HepG2 (cell line): Measurements from ENCODE around the gene DRAM1.

ENCODE experiments used
- ARNTL ChIP-seq: sonication (generic); formaldehyde crosslinking; IDR thresholded peaks from 2 replicates; pipeline ENCODE4 v1.4.0; 2020; ENCODE audit warnings: mild to moderate bottlenecking, missing genetic modification reagents
- CEBPB ChIP-seq: IDR thresholded peaks from 2 replicates; pipeline ENCODE4 v1.6.1; 2011; ENCODE audit warnings: low read depth, low read length, improper control_type of control experiment, borderline replicate concordance
- HBP1 ChIP-seq: IDR thresholded peaks from 2 replicates; pipeline ENCODE4 v1.6.1; 2016; ENCODE audit warnings: low read depth, control low read depth
- POLR2AphosphoS5 ChIP-seq: IDR thresholded peaks from 2 replicates; pipeline ENCODE4 v1.6.1; 2012; ENCODE audit warnings: low read depth, low read length
- RAD51 ChIP-seq: fragments of 450-650 bp; IDR thresholded peaks from 2 replicates; pipeline ENCODE4 v1.6.1; 2016; ENCODE audit warnings: borderline replicate concordance
- REST ChIP-seq, 2 experiments: IDR thresholded peaks; 2 replicates each; pipeline ENCODE4 v1.6.1; 2011 to 2012; ENCODE audit warnings: low read length in 2 of 2, borderline replicate concordance in 1 of 2, low read depth in 1 of 2, mild to moderate bottlenecking in 1 of 2, moderate library complexity in 1 of 2
- ZNF513 ChIP-seq: sonication (generic); formaldehyde crosslinking; conservative IDR thresholded peaks from 2 replicates; pipeline ENCODE4 v1.5.0; 2020; ENCODE audit warnings: missing genetic modification reagents
- ZNF572 ChIP-seq: sonication (generic); formaldehyde crosslinking; IDR thresholded peaks from 2 replicates; pipeline ENCODE4 v1.5.1; 2020; ENCODE audit warnings: mild to moderate bottlenecking, missing genetic modification reagents
- ZNF672 ChIP-seq: sonication (generic); formaldehyde crosslinking; IDR thresholded peaks from 2 replicates; pipeline ENCODE4 v1.8.1; 2022; ENCODE audit warnings: missing genetic modification reagents
- TF ChIP-seq, protein P1 (sequence below): sonication (generic); formaldehyde crosslinking; IDR thresholded peaks from 2 replicates; pipeline ENCODE4 v1.5.0; 2020; ENCODE audit warnings: mild to moderate bottlenecking, missing genetic modification reagents, moderate library complexity
- TF ChIP-seq, protein P2 (sequence below): sonication (generic); formaldehyde crosslinking; IDR thresholded peaks from 2 replicates; pipeline ENCODE4 v1.5.0; 2020; ENCODE audit warnings: missing genetic modification reagents

GRCh38 chr12:101855364-101855884, 22.0 kb upstream of the DRAM1 start:
- TF ChIP-seq REST (IDR thresholded peaks at IDR 0.05; ENCODE audit: borderline replicate concordance in 1 of 2, low read depth in 1 of 2, low read length in 2 of 2) (no peak), CEBPB (no peak), ZNF672 (CRISPR knock-in tag) (no peak), HBP1 (CRISPR knock-in tag) (no peak), ZNF572 (no peak), POLR2AphosphoS5 (no peak), ARNTL (CRISPR knock-in tag) (no peak), ZNF513 (CRISPR knock-in tag) (no peak), RAD51 (no peak)
- TF ChIP-seq, protein P1, sequence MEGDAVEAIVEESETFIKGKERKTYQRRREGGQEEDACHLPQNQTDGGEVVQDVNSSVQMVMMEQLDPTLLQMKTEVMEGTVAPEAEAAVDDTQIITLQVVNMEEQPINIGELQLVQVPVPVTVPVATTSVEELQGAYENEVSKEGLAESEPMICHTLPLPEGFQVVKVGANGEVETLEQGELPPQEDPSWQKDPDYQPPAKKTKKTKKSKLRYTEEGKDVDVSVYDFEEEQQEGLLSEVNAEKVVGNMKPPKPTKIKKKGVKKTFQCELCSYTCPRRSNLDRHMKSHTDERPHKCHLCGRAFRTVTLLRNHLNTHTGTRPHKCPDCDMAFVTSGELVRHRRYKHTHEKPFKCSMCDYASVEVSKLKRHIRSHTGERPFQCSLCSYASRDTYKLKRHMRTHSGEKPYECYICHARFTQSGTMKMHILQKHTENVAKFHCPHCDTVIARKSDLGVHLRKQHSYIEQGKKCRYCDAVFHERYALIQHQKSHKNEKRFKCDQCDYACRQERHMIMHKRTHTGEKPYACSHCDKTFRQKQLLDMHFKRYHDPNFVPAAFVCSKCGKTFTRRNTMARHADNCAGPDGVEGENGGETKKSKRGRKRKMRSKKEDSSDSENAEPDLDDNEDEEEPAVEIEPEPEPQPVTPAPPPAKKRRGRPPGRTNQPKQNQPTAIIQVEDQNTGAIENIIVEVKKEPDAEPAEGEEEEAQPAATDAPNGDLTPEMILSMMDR = no peak
- TF ChIP-seq, protein P2, sequence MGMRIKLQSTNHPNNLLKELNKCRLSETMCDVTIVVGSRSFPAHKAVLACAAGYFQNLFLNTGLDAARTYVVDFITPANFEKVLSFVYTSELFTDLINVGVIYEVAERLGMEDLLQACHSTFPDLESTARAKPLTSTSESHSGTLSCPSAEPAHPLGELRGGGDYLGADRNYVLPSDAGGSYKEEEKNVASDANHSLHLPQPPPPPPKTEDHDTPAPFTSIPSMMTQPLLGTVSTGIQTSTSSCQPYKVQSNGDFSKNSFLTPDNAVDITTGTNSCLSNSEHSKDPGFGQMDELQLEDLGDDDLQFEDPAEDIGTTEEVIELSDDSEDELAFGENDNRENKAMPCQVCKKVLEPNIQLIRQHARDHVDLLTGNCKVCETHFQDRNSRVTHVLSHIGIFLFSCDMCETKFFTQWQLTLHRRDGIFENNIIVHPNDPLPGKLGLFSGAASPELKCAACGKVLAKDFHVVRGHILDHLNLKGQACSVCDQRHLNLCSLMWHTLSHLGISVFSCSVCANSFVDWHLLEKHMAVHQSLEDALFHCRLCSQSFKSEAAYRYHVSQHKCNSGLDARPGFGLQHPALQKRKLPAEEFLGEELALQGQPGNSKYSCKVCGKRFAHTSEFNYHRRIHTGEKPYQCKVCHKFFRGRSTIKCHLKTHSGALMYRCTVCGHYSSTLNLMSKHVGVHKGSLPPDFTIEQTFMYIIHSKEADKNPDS = no peak
